ENCODE measurements around the gene MPHOSPH9.

GRCh38 chr12:123264642-123265041 lies 31.7 kb upstream of the MPHOSPH9 start:
- TF ChIP-seq, protein P1, sequence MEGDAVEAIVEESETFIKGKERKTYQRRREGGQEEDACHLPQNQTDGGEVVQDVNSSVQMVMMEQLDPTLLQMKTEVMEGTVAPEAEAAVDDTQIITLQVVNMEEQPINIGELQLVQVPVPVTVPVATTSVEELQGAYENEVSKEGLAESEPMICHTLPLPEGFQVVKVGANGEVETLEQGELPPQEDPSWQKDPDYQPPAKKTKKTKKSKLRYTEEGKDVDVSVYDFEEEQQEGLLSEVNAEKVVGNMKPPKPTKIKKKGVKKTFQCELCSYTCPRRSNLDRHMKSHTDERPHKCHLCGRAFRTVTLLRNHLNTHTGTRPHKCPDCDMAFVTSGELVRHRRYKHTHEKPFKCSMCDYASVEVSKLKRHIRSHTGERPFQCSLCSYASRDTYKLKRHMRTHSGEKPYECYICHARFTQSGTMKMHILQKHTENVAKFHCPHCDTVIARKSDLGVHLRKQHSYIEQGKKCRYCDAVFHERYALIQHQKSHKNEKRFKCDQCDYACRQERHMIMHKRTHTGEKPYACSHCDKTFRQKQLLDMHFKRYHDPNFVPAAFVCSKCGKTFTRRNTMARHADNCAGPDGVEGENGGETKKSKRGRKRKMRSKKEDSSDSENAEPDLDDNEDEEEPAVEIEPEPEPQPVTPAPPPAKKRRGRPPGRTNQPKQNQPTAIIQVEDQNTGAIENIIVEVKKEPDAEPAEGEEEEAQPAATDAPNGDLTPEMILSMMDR (IDR thresholded peaks at IDR 0.05), result peak in 1 of 3 experiments; percentile 8
- TF ChIP-seq POLR2AphosphoS5 (IDR thresholded peaks at IDR 0.05), result no peak
